22Rv1 (cell line): ENCODE data around the gene ARHGAP45.

Experiments used
- H3K27ac ChIP-seq: fragments of 450-650 bp; 2 replicates; pipeline ENCODE4 v1.5.1; 2017
- ZFX ChIP-seq: fragments of 450-650 bp; IDR thresholded peaks from 2 replicates; pipeline ENCODE4 v1.6.1; 2017; ENCODE audit warnings: antibody characterized with exemption, borderline replicate concordance
- TF ChIP-seq, protein P1 (sequence below): fragments of 450-650 bp; IDR thresholded peaks from 2 replicates; pipeline ENCODE4 v1.5.1; 2017; ENCODE audit warnings: mild to moderate bottlenecking

The ARHGAP45 gene

GRCh38 chr19:1076046-1076386 is 9.0 kb downstream of the ARHGAP45 start:
- H3K27ac ChIP-seq = peak overlapping the region; percentile 79
- TF ChIP-seq, protein P1, sequence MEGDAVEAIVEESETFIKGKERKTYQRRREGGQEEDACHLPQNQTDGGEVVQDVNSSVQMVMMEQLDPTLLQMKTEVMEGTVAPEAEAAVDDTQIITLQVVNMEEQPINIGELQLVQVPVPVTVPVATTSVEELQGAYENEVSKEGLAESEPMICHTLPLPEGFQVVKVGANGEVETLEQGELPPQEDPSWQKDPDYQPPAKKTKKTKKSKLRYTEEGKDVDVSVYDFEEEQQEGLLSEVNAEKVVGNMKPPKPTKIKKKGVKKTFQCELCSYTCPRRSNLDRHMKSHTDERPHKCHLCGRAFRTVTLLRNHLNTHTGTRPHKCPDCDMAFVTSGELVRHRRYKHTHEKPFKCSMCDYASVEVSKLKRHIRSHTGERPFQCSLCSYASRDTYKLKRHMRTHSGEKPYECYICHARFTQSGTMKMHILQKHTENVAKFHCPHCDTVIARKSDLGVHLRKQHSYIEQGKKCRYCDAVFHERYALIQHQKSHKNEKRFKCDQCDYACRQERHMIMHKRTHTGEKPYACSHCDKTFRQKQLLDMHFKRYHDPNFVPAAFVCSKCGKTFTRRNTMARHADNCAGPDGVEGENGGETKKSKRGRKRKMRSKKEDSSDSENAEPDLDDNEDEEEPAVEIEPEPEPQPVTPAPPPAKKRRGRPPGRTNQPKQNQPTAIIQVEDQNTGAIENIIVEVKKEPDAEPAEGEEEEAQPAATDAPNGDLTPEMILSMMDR = no peak
- TF ChIP-seq ZFX = no peak

DNA sequence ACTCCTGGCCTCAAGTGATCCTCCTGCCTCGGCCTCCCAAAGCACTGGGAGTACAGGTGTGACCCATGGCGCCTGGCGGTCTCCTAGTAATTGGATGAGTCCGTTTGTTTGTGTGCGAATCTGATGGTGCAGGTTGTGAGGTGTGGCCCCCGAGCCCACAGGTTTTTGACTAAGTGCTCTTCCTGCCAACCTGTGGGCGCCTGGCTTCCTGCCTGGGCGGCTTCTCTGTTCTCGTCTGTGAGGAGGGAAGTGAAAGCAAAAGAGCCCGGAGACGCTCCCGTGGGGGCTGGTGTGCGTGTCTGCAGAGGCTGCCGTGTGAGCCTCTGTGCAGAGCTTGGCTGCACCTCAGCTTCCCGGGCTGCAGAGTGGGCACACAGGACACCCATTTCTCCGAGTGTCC is 10.0 kb downstream of the ARHGAP45 start:
- TF ChIP-seq ZFX = no peak
- TF ChIP-seq, protein P1 = no peak
- no peak overlapping the region for H3K27ac ChIP-seq

- no peak for TF ChIP-seq ZFX
- TF ChIP-seq, protein P1 = no peak
Observed at GRCh38 chr19:1079566-1080111, 12.7 kb downstream of the ARHGAP45 start.

GRCh38 chr19:1080360-1081161 is 13.6 kb downstream of the ARHGAP45 start:
- TF ChIP-seq, protein P1 = no peak
- no peak for TF ChIP-seq ZFX
- peak overlapping the region; percentile 83 for H3K27ac ChIP-seq

More at GRCh38 chr19:1079566-1080111, 12.7 kb downstream of the ARHGAP45 start:
- no peak overlapping the region for H3K27ac ChIP-seq

DNA sequence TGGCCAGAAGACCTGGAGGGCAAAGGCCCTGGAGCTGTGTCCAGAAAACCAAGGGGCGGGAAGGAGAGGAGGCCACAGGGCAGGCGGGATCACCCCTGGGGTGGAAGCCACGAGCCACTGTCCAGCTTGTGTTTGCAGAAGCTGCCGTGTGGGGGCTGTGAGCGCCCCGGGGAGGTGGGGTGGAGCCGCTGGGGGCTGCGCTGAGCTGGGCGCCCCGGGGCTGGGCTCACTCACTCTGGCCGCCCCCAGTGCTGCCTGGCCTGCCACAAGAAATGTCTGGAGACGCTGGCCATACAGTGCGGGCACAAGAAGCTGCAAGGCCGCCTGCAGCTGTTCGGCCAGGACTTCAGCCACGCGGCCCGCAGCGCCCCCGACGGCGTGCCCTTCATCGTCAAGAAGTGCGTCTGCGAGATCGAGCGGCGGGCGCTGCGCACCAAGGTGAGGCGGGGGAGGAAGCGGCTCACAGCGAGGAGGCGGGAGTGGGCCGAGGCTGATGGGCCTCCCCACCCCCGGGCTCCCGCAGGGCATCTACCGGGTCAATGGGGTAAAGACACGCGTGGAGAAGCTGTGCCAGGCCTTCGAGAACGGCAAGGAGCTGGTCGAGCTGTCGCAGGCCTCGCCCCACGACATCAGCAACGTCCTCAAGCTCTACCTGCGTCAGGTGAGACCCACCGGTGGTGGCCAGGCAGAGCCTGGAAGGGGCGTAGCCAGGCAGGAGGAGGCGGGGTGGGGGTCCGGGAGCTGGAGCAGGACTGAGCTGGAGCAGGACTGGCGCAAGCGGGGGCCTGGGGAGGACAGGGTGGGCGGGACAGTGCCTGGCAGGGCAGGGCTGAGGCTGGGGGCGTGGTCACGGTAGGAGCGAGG is 14.6 kb downstream of the ARHGAP45 start:
- no peak for TF ChIP-seq ZFX
- TF ChIP-seq, protein P1 = peak; percentile 65
- peak overlapping the region; percentile 83 for H3K27ac ChIP-seq

DNA sequence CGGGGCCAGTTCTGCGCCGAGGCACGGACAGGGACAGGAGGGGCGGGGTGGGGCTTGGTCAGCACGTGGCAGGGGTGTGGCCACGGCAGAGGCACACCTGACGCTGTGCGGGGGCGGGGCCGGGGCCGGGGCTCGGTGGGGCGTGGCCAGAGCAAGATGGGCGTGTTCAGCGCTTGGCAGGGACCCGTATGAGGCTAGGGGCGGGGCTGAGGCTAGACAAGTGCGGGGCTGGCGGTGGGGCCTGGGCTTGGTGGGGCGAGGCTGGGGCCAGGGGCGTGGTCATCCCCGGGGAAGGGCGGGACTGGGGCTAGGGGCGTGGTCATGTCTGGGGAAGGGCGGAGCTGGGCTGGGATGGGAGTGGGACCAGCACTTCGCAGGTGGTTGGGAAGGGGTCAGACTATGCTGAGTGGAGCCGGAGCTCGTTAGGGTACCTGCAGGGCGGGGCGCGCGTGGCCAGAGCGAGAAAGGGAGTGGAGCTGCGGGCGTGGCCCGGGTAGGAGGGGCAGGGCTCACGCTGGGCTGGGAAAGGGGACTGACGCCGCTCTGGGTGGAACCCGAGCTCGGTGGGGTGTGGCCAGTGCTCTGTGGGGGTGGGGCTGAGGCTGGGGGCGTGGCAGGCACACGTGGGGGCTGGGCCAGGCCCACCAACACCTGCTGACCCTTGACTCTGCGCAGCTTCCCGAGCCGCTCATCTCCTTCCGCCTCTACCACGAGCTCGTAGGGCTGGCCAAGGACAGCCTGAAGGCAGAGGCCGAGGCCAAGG is 15.4 kb downstream of the ARHGAP45 start:
- no peak for TF ChIP-seq ZFX
- TF ChIP-seq, protein P1 = no peak
- peak overlapping the region; percentile 83 for H3K27ac ChIP-seq
